BLaER1 treated with 17β-estradiol and CSF1 and Interleukin-3, amounts not matched to agents 10 nM and 100 nM (cell line): ENCODE data around the gene PLN.

Source experiments
- H3K27ac ChIP-seq, 11 experiments: shearing (Covaris generic); formaldehyde crosslinking; 2 replicates each; pipeline ENCODE4 v1.8.1; 2022
- H3K27me3 ChIP-seq, 11 experiments: shearing (Covaris generic); formaldehyde crosslinking; 2 replicates each; pipeline ENCODE4 v1.8.1; 2022
- H3K36me3 ChIP-seq, 11 experiments: shearing (Covaris generic); formaldehyde crosslinking; 2 replicates each; pipeline ENCODE4 v1.8.1; 2022
- H3K4me1 ChIP-seq, 10 experiments: shearing (Covaris generic); formaldehyde crosslinking; 2 replicates each; pipeline ENCODE4 v1.8.1; 2022
- H3K4me2 ChIP-seq, 11 experiments: shearing (Covaris generic); formaldehyde crosslinking; 2 replicates each; pipeline ENCODE4 v1.8.1; 2022
- H3K4me3 ChIP-seq, 10 experiments: shearing (Covaris generic); formaldehyde crosslinking; 2 replicates each; pipeline ENCODE4 v1.8.1; 2022
- H3K9ac ChIP-seq, 11 experiments: shearing (Covaris generic); formaldehyde crosslinking; 2 replicates each; pipeline ENCODE4 v1.8.1; 2022
- H3K9me3 ChIP-seq, 11 experiments: shearing (Covaris generic); formaldehyde crosslinking; replicated peaks in 1 of 11; 2 replicates each; pipeline ENCODE4 v1.8.1; 2022
- H4K20me1 ChIP-seq, 11 experiments: shearing (Covaris generic); formaldehyde crosslinking; 2 replicates each; pipeline ENCODE4 v1.8.1; 2022
- Cebpa-rat ChIP-seq, 11 experiments: shearing (Covaris generic); IDR thresholded peaks; 2 replicates each; pipeline ENCODE4 v1.8.1; 2022

PLN gene

DNA sequence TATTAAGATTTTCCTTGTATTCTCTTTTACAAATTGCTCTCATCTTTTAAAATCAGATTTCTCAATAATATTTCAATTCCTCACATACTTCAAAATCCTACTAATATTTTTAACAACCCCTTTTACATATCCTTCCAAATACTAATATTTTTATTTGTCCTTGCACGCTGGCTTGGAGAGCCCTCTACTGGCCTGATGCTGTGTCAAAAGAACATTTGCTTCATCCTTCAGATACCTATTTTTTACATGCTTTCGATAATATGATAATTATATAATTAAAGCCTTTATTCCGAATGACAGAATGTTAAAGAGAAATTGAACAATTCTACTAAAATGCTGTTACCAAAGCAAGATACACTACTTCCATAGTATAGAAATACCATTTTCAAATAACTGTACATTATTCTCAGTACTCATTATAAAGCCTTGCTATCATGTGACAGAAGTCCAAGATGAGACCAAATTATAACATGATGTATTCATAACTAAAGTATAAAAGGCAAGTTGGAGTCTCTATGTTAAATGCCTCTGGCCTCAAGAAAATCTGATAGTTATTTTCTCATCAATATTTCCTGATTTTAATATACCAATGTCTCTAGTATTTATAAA is 39.0 kb upstream of the PLN start:
- Histone ChIP-seq H3K4me3 (no peak overlapping the region), H3K9ac (no peak overlapping the region), H3K27ac (no peak overlapping the region), H3K4me1 (no peaks in the 10 kb centered on the region), H3K4me2 (no peak overlapping the region), H4K20me1 (peaks cover 0 to 96% (median 0%) of the 10 kb centered on the region in 11 experiments; a peak in 3 of 22 replicates), H3K9me3 (no peaks in the 10 kb centered on the region), H3K27me3 (no peaks in the 10 kb centered on the region), H3K36me3 (peaks cover 0 to 45% (median 7%) of the 10 kb centered on the region in 11 experiments; a peak in 8 of 22 replicates)
- no peak for TF ChIP-seq Cebpa-rat (IDR thresholded peaks at IDR 0.05)

DNA sequence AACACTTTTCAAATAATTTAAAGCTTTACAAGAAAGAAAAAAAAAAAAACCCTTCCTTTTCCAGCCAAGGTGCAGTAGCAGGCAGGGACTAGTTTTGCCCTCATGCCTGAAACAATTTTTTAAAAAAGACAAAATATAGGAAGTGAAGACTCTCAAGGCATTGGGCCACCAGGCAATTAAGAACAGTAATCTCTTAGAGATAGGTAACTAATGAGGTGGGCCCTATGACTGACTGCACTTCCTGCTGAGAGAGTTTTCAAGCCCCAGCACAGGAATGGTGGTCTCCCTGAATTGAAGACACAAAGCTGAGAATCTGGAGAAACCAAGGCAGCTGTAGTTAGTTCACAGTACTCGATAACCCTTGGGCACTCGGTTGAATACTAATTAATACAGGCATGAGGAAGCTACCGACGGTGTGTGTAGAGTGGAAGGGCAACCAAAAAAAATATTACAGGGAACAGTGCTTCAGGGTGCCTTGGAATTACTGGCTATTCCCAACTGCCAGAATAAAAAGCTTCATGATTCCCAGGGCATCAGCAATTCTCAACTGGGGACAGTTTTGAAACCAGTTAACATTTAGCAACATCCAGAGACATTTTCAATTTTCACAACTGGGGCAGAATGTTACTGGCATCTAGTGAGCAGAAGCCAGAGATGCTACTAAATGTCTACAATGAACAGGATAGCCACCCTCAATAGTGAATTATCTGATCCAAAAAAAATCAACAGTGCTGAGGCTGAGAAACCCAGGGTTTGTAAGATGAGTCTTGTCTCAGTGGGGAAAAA is 36.0 kb upstream of the PLN start:
- Histone ChIP-seq H3K36me3 (peaks cover 0 to 28% (median 0%) of the 10 kb centered on the region in 11 experiments; a peak in 3 of 22 replicates), H3K27me3 (no peaks in the 10 kb centered on the region), H3K4me2 (no peak overlapping the region), H3K4me3 (no peak overlapping the region), H3K9ac (no peak overlapping the region), H3K9me3 (no peaks in the 10 kb centered on the region), H4K20me1 (peaks cover 0 to 79% (median 0%) of the 10 kb centered on the region in 11 experiments; a peak in 3 of 22 replicates), H3K27ac (no peak overlapping the region), H3K4me1 (no peaks in the 10 kb centered on the region)
- TF ChIP-seq Cebpa-rat (IDR thresholded peaks at IDR 0.05): no peak

DNA sequence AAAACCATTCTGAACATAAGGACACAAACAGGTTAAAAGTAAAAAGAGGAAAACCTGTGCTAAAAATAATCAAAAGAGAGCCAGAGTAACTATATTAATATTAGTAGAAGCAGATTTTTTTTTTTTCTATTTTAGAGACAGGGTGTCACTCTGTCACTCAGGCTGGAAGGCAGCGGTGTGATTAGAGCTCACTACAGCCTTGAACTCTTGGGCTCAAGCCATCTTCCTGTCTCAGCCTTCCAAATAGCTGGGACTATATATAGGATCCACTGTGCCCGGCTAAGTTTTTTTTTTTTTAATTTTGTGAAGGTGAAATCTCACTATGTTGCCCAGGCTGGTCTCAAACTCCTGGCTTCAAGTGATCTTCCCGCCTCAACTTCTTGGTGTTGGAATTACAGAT is 33.4 kb upstream of the PLN start:
- Histone ChIP-seq H3K4me1 (no peaks in the 10 kb centered on the region), H3K36me3 (peaks cover 0 to 46% (median 0%) of the 10 kb centered on the region in 11 experiments; a peak in 3 of 22 replicates), H3K9me3 (no peaks in the 10 kb centered on the region), H3K9ac (no peak overlapping the region), H3K27ac (no peak overlapping the region), H3K4me2 (no peak overlapping the region), H3K27me3 (no peaks in the 10 kb centered on the region), H3K4me3 (no peak overlapping the region), H4K20me1 (peaks cover 0 to 67% (median 0%) of the 10 kb centered on the region in 11 experiments; a peak in 3 of 22 replicates)
- TF ChIP-seq Cebpa-rat (IDR thresholded peaks at IDR 0.05): no peak

DNA sequence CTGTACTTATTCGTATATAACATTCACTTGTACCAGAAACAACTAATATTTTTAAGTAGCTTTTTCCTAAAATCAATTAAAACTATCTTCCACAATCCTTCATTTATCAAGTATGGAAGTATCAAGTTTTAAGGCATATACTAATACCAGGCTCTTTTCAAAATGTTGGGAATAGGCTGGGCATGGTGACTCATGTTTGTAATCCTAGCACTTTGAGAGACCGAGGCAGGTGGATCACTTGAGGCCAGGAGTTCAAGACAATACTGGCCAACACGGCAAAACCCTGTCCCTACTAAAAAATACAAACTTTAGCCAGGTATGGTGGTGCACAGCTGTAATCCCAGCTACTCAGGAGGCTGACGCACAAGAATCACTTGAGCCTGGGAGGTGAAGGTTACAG is 25.7 kb upstream of the PLN start:
- H3K27me3 ChIP-seq: no peaks in the 10 kb centered on the region
- H3K4me1 ChIP-seq: no peaks in the 10 kb centered on the region
- no peak overlapping the region for H3K4me3 ChIP-seq
- H3K9me3 ChIP-seq: peaks cover 0 to 4% (median 0%) of the 10 kb centered on the region in 11 experiments; a peak in 1 of 22 replicates
- H3K36me3 ChIP-seq: peaks cover 0 to 60% (median 0%) of the 10 kb centered on the region in 11 experiments; a peak in 8 of 22 replicates
- H3K27ac ChIP-seq: no peak overlapping the region
- H4K20me1 ChIP-seq: peaks cover 0 to 79% (median 0%) of the 10 kb centered on the region in 11 experiments; a peak in 4 of 22 replicates
- H3K9ac ChIP-seq: no peak overlapping the region
- no peak for TF ChIP-seq Cebpa-rat (IDR thresholded peaks at IDR 0.05)
- H3K4me2 ChIP-seq: no peak overlapping the region

DNA sequence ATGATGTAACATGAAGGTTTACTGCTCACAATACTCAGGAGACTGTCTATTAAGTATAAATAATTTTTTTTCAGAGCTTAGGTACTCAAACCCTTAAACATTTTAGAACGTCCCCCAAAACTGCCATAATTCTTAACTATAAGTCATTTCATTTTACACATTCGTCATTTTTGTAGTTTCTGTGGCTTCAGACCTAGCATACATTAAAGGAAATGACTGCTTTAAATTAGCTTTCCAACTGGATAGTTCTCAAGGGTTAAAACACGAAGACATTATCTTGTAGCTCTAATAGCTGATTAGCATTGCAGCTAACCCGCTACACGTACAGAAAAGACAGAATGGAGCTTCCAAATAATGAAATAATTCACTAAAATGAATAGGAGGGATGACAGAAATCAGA is 24.9 kb upstream of the PLN start:
- no peak overlapping the region for H3K9ac ChIP-seq
- peaks cover 0 to 79% (median 0%) of the 10 kb centered on the region in 11 experiments; a peak in 4 of 22 replicates for H4K20me1 ChIP-seq
- H3K4me3 ChIP-seq: no peak overlapping the region
- no peak overlapping the region for H3K4me2 ChIP-seq
- no peak overlapping the region for H3K27ac ChIP-seq
- H3K27me3 ChIP-seq: no peaks in the 10 kb centered on the region
- H3K9me3 ChIP-seq: peaks cover 0 to 4% (median 0%) of the 10 kb centered on the region in 11 experiments; a peak in 1 of 22 replicates
- H3K4me1 ChIP-seq: no peaks in the 10 kb centered on the region
- peaks cover 0 to 53% (median 0%) of the 10 kb centered on the region in 11 experiments; a peak in 8 of 22 replicates for H3K36me3 ChIP-seq
- no peak for TF ChIP-seq Cebpa-rat (IDR thresholded peaks at IDR 0.05)

DNA sequence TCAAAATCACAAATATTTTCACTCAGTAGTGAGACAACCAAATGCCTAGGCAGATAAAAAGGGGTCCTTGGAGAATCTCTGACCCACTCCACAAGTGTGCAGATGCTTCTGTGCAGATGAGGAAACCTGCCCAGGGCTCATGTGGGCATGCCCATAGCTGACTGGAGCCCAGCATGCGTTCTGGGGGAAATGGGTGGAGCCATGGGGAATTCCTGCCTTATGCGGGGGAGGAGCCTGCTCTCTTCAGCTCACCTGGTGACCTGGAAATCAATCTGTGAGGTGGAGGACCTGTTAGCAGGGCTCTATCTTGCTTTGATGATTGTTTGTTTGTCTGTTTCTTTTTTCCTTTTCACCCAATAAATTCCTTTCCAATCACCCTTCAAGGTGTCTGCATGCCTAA is 23.4 kb upstream of the PLN start:
- TF ChIP-seq Cebpa-rat (IDR thresholded peaks at IDR 0.05): no peak
- Histone ChIP-seq H3K4me2 (no peak overlapping the region), H3K27ac (no peak overlapping the region), H4K20me1 (peaks cover 0 to 90% (median 0%) of the 10 kb centered on the region in 11 experiments; a peak in 5 of 22 replicates), H3K36me3 (peaks cover 0 to 45% (median 0%) of the 10 kb centered on the region in 11 experiments; a peak in 8 of 22 replicates), H3K9me3 (peaks cover 0 to 4% (median 0%) of the 10 kb centered on the region in 11 experiments; a peak in 1 of 22 replicates), H3K27me3 (no peaks in the 10 kb centered on the region), H3K4me3 (no peak overlapping the region), H3K4me1 (no peaks in the 10 kb centered on the region), H3K9ac (no peak overlapping the region)

DNA sequence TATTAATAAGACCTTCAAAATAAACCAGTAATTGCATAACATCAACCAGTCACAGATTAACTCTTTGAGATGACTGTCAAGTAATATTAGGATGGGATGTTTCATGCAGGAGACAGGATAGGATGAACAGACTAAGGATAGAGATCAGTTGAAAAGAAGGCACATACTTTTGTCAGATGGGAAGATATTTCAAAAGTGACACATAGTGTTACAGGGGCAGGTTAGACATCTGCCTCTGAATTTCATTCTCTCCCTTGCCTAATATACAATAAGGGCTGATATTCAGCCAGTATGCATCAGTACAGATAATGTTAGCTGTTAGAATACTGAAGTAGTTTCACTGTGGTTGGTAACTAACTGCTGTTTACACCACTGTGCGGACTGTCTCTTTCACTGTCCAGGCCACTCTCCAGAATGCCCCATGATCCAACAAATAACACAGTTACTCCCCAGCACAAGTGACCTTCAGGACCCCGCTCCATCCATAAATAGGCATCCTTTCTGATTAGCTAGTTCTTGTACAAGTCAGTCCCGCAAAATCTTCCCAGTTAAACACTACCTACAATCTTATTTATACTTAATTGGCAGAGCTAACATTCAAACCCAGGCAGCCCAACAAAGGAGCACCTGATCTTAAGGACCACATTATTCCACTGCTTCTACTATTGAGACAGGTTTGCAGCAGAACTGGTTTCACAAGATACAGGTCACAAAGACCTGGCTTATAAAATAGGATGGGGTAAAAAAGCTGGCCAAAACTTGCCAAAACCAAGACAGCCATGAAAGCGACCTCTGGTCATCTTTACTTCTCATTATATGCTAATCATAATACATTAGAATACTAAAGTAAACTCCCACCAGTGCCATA is 21.9 kb upstream of the PLN start:
- Histone ChIP-seq H3K36me3 (peaks cover 0 to 46% (median 0%) of the 10 kb centered on the region in 11 experiments; a peak in 8 of 22 replicates), H3K4me3 (no peak overlapping the region), H3K27me3 (no peaks in the 10 kb centered on the region), H3K9me3 (peaks cover 0 to 8% (median 5%) of the 10 kb centered on the region in 11 experiments; a peak in 17 of 22 replicates), H4K20me1 (peaks cover 0 to 90% (median 0%) of the 10 kb centered on the region in 11 experiments; a peak in 5 of 22 replicates), H3K4me1 (no peaks in the 10 kb centered on the region), H3K4me2 (no peak overlapping the region), H3K27ac (no peak overlapping the region), H3K9ac (no peak overlapping the region)
- no peak for TF ChIP-seq Cebpa-rat (IDR thresholded peaks at IDR 0.05)

DNA sequence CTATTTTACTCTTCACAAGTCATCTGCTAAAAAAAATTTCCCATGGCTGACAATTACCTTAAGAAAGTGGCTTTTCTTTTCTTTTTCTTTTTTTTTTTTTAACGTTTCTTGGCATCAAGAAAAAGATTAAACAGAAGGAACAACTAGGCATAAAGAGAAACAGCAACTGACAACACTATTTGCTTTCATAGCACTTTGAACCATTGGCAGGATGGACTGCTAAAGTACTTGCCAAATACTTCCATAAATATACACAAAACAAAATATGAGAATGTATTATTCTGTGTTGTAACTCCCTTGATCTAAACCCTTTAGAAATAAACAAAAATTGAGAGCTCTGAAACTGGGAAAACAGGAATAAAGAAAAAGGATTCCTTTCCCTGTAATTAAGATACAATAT is 20.0 kb upstream of the PLN start:
- Histone ChIP-seq H3K4me3 (no peak overlapping the region), H3K9ac (no peak overlapping the region), H3K9me3 (peaks cover 0 to 17% (median 9%) of the 10 kb centered on the region in 11 experiments; a peak in 17 of 22 replicates), H3K27me3 (no peaks in the 10 kb centered on the region), H3K4me2 (no peak overlapping the region), H4K20me1 (peaks cover 0 to 98% (median 0%) of the 10 kb centered on the region in 11 experiments; a peak in 5 of 22 replicates), H3K4me1 (no peaks in the 10 kb centered on the region), H3K27ac (no peak overlapping the region), H3K36me3 (peaks cover 0 to 39% (median 0%) of the 10 kb centered on the region in 11 experiments; a peak in 6 of 22 replicates)
- no peak for TF ChIP-seq Cebpa-rat (IDR thresholded peaks at IDR 0.05)
